Glutamatergic neuron (in vitro differentiated cells): ENCODE data around the gene ADGRL2. TPM values are rescaled to one million over a fixed set of nuclear protein-coding genes. Genes with fewer than 3 reads are reported as not detected.

ENCODE experiments used
- DNase-seq: peaks from one replicate; pipeline ENCODE4 v3.0.0; 2022
- H3K27ac Mint-ChIP-seq: one replicate; pipeline ENCODE4 v1.8.0; 2020; ENCODE audit warnings: mild to moderate bottlenecking, mixed read lengths, inconsistent platforms; ENCODE audit not compliant: unreplicated experiment
- H3K27me3 Mint-ChIP-seq: one replicate; pipeline ENCODE4 v1.8.0; 2020; ENCODE audit warnings: mild to moderate bottlenecking, moderate library complexity, mixed read lengths, inconsistent platforms; ENCODE audit not compliant: unreplicated experiment
- H3K36me3 Mint-ChIP-seq: one replicate; pipeline ENCODE4 v1.8.0; 2020; ENCODE audit warnings: mild to moderate bottlenecking, mixed read lengths, inconsistent platforms; ENCODE audit not compliant: unreplicated experiment
- H3K4me1 Mint-ChIP-seq: one replicate; pipeline ENCODE4 v1.8.0; 2020; ENCODE audit warnings: mild to moderate bottlenecking, low read depth, mixed read lengths, inconsistent platforms; ENCODE audit not compliant: unreplicated experiment
- H3K4me3 Mint-ChIP-seq: one replicate; pipeline ENCODE4 v1.8.0; 2020; ENCODE audit warnings: mild to moderate bottlenecking, mixed read lengths, inconsistent platforms; ENCODE audit not compliant: unreplicated experiment
- H3K9me3 Mint-ChIP-seq: one replicate; pipeline ENCODE4 v1.8.0; 2020; ENCODE audit warnings: mild to moderate bottlenecking, moderate library complexity, mixed read lengths, inconsistent platforms; ENCODE audit not compliant: unreplicated experiment
- total RNA-seq: library from RNA; stranded (reverse); fragmentation: NEBNext Ultra II Directional; extraction: Animal tissue kit (Norgen Biotek cat#: 25700); gene quantifications from one replicate; pipeline ENCODE4 v1.2.1, GENCODE V29; 2021; ENCODE audit not compliant: unreplicated experiment
- TF ChIP-seq, protein P1 (sequence below): fragments of 200-600 bp; sonication (generic); IDR thresholded peaks from one replicate; pipeline ENCODE4 v1.5.0; 2021; ENCODE audit not compliant: partially characterized antibody, unreplicated experiment

ADGRL2 gene
- total RNA-seq, 1 donor from 2014 or later: 71.2 TPM

GRCh38 chr1:81887421-81888144 lies 86.8 kb downstream of the ADGRL2 start:
- Mint-ChIP-seq H3K4me3 (no peak overlapping the region), H3K4me1 (peaks cover 5% of the 10 kb centered on the region), H3K36me3 (no peaks in the 10 kb centered on the region), H3K27me3 (no peaks in the 10 kb centered on the region), H3K27ac (no peak overlapping the region), H3K9me3 (peaks cover 2% of the 10 kb centered on the region)
- DNase-seq: no peak
- TF ChIP-seq, protein P1, sequence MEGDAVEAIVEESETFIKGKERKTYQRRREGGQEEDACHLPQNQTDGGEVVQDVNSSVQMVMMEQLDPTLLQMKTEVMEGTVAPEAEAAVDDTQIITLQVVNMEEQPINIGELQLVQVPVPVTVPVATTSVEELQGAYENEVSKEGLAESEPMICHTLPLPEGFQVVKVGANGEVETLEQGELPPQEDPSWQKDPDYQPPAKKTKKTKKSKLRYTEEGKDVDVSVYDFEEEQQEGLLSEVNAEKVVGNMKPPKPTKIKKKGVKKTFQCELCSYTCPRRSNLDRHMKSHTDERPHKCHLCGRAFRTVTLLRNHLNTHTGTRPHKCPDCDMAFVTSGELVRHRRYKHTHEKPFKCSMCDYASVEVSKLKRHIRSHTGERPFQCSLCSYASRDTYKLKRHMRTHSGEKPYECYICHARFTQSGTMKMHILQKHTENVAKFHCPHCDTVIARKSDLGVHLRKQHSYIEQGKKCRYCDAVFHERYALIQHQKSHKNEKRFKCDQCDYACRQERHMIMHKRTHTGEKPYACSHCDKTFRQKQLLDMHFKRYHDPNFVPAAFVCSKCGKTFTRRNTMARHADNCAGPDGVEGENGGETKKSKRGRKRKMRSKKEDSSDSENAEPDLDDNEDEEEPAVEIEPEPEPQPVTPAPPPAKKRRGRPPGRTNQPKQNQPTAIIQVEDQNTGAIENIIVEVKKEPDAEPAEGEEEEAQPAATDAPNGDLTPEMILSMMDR: no peak

- Mint-ChIP-seq H3K27me3 (no peaks in the 10 kb centered on the region), H3K4me1 (no peaks in the 10 kb centered on the region), H3K9me3 (peaks cover 2% of the 10 kb centered on the region), H3K27ac (no peak overlapping the region), H3K4me3 (no peak overlapping the region), H3K36me3 (no peaks in the 10 kb centered on the region)
- no peak for DNase-seq
- TF ChIP-seq, protein P1: no peak
These were observed 88.4 kb downstream of the ADGRL2 start for GRCh38 chr1:81889166-81889565.

DNA sequence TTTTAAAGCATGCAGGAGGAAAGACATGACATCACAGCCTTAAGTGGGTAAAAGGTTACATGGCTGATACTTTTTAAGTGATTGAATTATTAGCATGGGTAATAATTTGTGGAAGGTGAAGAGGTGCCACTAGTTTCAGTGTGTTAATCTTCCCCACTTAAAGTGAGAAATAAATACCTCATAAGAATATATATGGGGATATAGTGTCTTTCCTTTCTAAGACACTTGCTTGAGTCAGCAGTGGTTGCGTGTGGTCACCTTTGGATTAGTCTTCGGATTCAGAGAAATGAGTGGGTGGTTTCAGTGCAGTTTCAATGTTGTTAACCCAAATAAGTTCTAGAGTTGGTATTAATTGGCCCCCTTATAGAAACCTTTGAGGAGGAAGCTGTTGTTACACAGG lies 94.1 kb downstream of the ADGRL2 start:
- TF ChIP-seq, protein P1: no peak
- peaks cover 13% of the 10 kb centered on the region for H3K4me1 Mint-ChIP-seq
- no peaks in the 10 kb centered on the region for H3K36me3 Mint-ChIP-seq
- no peak for DNase-seq
- H3K27me3 Mint-ChIP-seq: no peaks in the 10 kb centered on the region
- H3K9me3 Mint-ChIP-seq: no peaks in the 10 kb centered on the region
- no peak overlapping the region for H3K4me3 Mint-ChIP-seq
- no peak overlapping the region for H3K27ac Mint-ChIP-seq

GRCh38 chr1:81899214-81899821 lies 98.6 kb downstream of the ADGRL2 start:
- Mint-ChIP-seq H3K36me3 (no peaks in the 10 kb centered on the region), H3K27me3 (no peaks in the 10 kb centered on the region), H3K9me3 (no peaks in the 10 kb centered on the region)

More at GRCh38 chr1:81899214-81899821, 98.6 kb downstream of the ADGRL2 start:
- Mint-ChIP-seq H3K4me3 (peak overlapping the region; percentile 55), H3K4me1 (peaks cover 24% of the 10 kb centered on the region), H3K27ac (peak overlapping the region; percentile 56)
- DNase-seq: no peak
- TF ChIP-seq, protein P1: no peak
